DMS114 treated with DMSO at 0.1 percent for 48 hours (cell line): ENCODE measurements around the gene DOK1.
"Not testable (repeated sequence)": the region's sequence is repeated elsewhere in the genome, so short reads cannot be mapped to it uniquely, and the experiment has no call there.

Source experiments
- DNase-seq: peaks from one replicate; lab custom pipeline; 2025; ENCODE audit not compliant: unreplicated experiment; lab: John Stamatoyannopoulos, UW

Gene DOK1

DNA sequence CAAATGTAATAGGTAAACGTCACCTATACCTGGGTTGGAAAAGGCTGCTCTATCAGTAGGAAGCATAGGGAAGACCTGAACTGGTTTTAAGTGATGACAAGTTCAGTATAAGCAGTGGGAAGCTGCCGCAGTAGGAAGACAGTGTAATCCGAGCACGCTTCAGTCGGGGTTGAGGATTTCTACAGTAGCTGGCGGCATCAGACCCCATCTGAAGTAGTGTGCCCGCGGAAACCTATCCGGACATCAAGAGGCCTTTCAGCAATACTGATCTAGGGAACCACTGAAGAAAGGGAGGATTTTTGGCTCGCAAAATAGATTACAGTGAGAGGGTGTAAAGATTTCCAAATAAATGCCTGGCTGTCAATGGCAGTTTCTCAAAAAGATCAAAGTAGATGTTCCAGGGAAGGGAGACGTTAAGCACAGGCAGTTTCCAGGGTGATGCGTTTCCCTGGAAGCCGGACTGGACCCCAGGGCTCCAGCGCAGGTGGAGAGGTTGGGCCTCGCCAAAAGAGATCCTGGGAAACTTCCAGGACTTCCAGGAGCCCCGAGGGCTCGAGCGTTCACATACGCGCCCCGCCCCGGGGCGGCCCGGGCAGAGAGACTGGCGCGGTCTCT lies 6.1 kb upstream of the DOK1 start:
- no peak for DNase-seq

DNA sequence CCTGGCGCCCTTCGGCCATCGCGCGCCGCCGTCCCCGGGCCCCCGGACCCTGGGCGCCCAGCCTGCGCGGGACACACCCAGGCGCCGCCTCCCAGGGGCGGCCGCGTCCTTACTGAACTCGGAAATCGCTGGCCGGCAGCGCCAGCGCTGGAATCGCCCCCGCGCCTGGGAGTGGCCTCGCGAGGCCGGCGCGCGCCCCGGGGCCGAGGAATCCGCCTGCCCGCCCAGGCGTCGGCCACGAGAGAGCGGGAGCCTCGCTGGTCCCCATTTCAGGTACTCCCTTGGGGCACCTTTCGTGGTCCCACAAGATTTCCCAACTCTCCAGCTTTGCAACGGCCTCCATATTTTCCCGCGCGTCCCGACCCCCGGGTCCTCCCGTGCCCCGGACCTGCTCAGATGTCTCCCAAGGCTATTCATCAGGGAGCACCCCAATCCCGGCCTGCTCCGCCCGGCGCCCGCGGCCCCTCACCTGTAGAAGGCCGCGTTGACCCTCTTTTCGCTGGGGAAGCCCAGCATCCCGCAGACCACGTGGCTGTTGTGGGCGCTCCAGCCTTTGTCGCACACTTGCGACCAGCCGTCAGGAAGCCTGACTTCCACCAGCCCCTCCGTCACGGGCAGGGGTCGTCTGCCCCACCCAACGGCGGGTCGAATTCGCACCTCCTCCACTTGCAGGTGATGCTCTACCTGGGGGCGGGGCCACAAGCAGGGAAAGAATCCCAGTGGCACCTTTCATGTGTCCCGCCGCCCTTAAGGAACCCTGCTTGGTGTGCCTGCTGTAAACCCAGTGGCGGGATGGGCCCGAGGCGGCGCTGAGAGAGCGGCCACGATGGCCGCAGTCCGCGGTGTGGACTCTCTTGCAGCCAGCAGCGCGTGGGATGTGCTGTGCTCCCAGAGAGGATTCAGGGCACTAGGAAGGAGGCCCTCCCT lies 5.4 kb upstream of the DOK1 start:
- DNase-seq: peak; percentile 48

DNA sequence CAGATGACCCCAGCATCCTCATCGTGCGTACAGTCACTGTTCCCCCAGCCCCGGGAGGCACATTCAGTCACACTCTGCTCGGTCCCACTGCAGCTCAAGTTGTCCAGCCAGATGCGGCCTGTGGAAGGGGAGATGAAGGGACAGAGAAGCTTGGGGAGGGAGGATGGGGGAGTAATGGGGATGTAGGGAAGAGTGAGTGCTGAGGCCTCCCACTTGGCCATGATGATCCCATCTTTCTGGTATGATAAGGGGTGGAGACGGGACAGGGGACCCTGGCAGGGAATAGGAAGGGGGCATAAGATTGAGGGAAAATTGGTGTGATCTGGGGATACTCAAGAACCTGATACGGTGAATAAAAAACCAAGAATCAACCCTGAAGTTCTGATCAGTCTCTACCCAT lies 4.3 kb upstream of the DOK1 start:
- DNase-seq: no peak

DNA sequence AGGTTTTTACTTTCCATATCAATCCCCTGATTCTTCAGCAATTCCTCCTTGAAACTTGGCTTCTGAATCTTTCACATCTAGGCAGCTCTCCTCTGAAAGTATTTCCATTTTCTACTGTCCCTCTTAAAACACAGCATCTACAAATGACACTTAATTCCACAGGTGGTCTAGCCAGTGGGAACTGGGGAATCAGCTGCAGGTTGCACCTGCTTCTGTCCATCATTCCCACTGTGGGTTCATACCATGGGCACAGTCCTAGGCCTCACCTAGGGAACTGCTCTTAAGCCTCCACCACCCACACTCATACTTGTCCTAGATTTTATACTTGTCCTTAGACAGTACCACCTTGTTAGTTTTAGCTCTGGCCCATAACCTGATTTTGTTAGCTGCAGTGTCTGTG lies 3.0 kb upstream of the DOK1 start:
- no peak for DNase-seq

DNA sequence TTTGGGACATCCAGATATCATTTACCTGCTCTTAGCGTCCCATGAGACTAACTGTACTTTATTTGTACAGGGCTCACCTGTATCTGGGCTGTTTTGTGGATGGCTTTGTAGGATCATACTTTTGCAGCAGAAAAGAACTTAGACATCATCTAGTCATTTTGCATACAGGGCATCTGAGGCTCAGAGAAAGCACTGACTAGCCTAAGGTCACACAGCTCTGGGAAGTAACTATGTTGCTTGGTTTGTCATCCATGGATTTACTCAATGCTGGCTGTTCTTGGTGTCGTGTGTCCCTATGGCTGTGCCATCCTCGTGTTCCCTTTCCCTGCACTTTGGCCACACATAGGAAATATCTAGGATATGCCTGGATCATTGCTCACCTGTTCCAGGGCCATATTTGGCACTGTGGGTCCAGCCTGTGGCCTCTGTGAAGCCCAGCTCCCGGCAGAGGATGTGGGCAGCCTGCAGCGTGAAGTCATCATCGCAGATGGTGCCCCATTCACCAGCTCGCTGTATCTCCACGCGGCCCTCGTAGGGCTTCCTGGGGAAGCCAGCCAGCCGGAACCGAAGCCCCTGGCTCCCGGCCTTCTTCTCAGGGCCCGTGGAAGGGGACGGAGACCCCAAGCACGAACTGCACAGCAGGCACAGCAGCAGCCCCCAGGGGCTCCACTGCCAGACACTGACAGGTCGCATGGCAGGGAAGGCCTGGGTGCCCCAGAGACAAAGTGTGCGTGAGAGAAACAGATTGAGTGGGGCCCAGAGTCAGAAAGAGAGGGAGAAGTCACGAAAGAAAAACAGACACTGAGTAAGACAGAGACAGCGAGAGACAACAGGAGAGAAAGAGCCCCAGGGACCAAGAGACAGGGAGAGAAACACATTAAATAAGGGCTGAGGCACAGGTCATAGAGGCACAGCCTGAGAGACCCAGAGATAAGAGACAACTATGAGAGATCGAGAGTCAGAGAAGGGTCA lies 2.3 kb upstream of the DOK1 start:
- DNase-seq: no peak

DNA sequence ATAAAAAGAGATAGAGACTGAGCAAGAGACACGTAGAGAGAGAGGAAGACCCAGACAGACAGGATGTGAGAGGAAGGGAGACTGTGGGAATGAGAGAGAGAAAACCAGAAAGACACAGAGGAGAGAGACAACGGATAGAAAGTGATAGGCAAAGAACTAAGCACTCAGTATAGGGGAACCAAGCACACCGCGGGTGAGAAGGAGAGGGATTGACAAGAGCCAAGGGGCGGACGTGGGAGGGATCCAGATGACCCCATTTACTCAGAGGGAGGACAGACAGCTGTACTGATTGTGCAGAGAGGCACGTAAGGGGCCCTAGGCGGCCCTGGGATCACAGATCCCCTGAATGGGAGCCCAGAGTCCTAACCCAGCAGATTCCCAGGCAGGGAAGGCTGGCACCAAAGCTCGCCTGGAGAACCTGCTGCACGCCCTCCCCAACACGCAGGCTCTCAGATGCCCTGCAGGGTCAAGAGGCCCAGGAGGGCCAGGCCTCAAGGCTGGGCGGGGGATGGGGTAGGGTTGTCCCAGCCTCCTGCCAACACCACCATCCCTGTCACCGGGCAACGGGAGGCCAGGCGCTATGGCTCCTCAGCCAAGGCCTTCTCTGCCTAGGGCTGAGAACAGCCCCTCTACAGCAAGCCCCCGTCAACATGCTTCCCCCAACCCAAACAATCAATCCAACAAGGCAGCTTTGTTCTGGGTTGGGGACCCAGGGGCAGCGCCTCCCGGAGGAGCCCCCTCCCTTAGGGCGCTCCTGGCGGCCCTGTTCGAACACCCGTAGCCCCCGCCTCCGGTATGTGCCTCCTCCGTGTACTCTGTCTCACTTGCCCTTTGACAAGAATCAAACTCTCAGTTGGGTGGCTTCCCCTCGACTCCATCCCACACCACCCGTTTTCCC lies 1.4 kb upstream of the DOK1 start:
- DNase-seq: no peak

DNA sequence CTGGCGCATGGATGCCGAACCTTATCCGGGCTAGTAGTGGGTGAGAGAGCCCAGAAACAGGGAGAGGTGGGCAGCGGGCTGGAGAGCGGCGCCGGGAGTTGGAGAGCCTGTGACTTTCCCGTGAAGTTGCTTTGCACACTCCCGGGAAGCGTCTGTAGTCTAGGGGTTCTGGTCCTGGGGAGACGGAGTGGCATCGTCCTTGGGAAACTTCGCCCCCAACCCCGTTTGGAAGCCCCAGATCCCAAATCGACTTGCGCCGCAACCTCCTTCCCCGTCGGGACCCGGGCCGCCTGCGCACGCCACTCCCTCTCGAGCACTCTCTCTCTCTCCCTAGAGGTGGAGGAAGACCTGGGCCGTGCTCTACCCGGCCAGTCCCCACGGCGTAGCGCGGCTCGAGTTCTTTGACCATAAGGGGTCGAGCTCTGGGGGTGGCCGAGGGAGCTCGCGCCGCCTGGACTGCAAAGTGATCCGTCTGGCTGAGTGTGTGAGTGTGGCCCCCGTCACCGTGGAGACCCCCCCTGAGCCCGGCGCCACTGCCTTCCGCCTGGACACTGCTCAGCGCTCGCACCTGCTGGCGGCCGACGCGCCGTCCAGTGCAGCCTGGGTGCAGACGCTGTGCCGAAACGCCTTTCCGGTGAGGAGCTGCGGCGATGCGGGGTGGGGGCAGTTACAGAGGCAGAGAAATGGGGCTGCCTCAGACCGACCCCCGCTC lies 456 bp downstream of the DOK1 start:
- no peak for DNase-seq

DNA sequence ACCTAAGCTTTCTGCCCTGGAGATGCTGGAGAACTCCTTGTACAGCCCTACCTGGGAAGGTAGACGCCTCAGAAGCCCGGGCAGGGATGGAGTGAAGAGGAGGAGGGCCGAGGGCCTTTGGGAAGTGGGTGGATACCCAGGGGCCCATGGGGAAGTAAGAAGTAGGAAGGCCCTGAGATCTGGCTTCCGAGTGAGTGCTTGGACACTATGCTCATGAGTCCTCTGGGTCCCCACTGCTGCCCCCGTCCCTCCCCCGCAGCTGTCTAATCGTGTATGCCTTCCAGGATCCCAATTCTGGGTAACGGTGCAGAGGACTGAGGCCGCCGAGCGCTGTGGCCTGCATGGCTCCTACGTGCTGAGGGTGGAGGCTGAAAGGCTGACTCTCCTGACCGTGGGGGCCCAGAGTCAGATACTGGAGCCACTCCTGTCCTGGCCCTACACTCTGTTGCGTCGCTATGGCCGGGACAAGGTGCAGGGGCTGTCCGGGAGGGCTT lies 1.1 kb downstream of the DOK1 start:
- DNase-seq: no peak

DNA sequence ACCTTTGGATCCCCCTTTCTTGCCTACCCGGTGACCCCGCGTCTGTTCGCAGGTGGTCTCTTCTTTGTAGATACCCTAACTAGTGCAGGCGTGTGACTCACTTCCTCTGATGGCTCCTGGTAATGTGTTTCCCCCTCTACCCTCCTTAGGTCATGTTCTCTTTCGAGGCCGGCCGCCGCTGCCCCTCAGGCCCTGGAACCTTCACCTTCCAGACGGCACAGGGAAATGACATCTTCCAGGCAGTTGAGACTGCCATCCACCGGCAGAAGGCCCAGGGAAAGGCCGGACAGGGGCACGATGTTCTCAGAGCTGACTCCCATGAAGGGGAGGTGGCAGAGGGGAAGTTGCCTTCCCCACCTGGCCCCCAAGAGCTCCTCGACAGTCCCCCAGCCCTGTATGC lies 1.6 kb downstream of the DOK1 start:
- DNase-seq: no peak

DNA sequence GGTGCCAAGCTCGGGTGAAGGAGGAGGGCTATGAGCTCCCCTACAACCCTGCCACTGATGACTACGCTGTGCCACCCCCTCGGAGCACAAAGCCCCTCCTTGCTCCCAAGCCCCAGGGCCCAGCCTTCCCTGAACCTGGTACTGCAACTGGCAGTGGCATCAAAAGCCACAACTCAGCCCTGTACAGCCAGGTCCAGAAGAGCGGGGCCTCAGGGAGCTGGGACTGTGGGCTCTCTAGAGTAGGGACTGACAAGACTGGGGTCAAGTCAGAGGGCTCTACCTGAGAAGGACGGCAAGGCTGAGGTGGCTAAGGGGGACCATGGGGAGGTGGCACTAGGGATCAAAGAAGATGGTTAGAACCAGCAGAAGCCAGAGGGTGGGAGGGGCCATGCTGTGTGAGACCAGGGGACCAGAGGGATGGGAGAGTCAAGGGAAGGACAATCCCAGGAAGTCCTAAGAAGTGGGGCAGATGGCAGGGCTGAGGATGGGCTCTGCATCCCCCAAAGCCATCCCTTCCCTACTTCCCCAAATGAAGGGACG lies 2.4 kb downstream of the DOK1 start:
- no peak for DNase-seq

DNA sequence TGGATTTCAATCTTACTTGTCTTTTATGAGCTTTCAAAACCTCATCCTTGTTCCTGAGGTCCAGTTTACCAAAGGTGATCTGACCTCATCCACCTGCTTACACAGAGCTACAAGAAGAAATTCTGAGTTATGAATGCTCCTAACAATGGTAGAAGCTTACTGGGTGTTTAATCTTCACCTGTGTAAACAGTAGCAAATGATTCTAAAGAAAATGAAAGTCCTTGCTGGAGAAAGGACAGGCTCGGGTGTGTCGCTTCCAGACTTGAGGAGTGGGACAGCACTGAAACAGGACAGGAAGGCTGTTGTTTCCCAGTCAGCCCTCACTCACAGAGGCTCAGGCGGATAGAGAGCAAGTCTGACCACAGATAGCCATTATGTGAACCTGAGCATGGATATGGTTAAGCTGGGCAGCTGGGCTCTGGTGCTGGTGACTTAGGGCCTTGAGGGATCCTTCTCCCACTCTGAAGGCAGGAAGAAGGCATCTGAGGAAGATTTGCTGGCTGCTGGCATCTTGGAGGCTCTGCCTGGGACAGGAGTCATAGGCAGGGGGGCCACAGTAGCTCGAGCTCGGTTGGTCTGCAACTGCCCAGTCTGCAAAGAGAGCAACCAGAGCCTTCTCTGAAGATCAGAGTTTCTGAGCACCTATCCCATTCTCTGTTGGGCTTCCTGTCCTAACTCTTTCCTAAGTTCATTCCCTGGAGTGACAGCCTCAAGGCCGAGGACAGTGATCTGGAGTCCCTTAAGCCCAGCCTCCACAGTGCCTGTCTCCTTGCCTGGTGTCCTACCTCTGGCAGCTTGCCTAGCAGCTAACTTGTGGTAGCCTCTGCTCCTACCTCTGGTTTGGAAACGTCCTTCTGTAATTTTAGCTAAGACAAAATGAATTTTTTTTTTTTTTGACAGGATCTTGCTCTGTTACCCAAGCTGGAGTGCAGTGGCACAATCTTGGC lies 4.0 kb downstream of the DOK1 start:
- no peak for DNase-seq

DNA sequence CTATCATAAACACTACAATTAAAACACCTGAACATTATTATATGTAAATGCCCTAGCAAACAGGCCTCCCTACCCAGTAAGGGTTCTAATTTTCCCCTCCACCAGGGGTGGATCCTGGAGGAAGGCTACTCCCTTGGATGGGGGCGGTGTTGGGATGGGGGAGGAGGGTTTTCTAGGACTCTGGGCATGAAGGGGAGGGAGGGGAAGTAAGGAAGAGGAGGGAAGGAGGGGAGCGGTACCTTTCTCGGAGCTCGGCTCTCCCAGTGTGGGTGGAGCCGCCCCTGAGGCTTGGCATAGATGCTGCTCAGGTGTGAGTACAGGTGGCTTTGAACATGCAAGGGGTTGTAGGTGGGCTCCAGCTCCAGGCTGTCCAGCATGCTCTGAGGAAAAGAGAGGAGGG lies 5.4 kb downstream of the DOK1 start:
- DNase-seq: no peak

DNA sequence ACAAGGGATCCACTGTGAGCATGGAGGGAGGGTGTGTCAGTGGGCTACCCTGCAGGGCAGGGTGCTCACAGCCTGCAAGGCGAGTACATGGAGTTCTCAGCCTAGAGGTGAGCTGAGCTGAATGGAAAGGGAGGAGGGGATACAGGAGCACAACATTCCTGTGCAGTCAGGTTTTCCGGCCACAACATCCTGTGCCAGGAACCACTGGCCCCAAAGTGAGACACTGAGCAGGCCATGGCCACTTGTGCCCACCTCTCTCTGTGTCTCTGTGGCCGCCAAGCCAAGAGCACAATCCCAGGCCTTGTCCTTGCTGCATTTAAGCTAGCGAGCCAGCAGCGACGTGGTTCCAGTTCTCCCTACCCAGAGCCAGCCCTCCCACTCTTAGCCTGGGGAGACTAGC lies 6.1 kb downstream of the DOK1 start:
- no peak for DNase-seq

DNA sequence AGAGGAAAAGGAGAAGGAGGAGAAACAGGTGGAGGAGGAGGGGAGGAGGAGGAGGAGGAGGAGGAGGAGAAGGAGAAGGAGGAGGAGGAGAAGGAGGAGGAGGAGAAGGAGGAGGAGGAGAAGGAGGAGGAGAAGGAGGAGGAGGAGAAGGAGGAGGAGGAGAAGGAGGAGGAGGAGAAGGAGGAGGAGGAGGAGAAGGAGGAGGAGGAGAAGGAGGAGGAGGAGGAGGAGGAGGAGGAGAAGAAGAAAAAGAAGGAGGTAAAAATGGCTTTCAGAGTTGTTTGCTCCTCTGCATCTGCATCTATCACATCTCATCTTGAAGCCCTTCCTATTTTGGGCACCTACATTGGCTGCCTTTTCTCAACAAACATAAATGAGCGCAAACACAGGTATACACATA lies 6.5 kb downstream of the DOK1 start:
- DNase-seq: not testable (repeated sequence)

DNA sequence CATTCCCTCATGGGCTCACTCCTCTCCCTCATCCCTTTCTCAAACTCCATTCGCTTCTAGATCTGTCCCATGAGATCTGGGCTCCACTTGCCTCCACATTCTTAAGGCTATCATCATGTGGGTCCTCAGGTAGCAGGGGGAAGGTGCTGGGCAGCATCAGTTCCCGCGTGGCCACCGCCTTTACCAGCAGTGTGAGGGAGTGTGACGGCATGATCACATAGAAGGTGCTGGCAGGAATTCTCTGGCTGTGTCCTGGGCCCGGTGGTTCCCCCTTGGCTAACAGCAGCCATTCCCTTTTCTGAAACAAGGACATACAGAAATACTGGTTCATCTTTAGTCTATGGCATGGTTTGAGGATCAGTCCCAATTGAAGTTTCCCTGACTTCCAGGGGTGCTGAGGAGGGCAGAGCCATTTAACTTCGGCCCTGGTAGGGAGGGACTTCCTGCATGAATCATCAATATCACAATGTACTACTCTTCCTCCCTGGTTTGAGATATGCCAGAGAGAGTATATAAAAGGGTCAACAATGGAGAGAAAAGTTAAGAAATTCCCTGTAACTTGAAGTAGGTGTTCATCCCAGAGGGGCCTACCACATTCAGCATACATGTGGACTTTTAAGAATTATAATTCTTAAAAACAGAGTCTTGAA lies 7.7 kb downstream of the DOK1 start:
- no peak for DNase-seq

DNA sequence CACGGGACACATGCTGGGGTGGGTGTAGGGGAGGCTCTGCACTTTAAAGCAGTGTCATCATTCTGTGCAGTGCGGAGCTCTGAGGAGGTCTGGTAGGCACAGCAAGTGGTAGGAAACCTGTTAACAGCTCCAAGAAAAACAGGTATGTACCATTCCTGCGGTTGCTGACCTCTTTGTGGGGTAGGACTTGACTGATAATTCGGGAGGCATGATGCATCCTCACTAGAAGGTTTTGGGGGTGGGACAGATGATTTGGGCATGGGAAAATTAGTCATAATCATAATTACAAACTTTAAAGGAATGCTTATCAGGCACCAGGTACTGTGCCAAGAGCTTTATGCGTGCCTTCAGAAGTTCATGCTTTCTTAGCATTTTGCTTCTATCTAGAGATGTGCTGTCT lies 9.7 kb downstream of the DOK1 start:
- no peak for DNase-seq

DNA sequence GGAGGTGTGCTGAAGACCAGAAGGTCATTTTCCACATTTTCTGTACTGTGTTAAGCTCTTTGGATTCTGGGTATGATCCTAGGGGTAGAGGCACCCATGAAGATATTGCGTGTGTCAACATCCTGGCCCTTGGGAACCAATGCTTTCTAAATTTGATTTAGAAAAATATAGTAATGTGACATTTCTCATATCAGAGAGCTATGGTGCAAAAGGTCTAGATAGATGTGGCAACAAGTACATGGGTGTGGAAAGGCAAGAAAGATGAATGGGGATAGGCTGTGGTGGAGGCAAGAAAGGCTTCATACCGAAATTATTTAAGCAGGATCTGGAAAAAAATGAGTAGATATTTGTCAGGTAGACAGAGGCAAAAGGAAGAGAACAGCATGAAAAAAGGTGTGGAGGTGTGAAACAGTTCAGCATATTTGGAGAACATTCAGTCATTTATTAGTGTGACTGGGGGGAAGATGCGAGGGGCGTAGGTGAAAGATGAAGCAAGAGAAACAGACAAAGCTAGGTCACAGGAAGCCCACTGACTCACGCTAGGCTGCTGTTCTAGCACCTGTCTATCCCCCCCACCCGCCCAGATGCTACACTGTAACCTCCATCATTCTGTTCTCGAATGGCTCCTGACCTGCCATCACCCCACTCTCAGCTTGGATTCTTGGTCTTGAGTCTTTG lies 11.7 kb downstream of the DOK1 start:
- DNase-seq: no peak
